ENCODE data around the gene NEURL4.
"Not testable (repeated sequence)": the region's sequence is repeated elsewhere in the genome, so short reads cannot be mapped to it uniquely, and the experiment has no call there.

DNA sequence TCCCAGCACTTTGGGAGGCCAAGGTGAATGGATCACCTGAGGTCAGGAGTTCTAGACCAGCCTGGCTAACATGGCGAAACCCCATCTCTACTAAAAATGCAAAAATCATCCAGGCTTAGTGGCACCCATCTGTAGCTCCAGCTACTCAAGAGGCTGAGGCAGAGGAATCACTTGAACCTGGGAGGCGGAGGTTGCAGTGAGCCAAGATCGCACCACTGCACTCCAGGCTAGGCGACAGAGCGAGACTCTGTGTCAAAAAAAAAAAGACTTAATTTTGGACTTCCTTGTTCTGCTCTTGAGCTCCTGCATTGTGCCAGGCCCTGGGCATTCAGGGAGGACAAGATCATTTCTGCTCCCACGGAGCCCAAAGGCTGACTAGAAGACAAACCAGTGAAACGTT is 8.5 kb upstream of the NEURL4 start:
- TF ChIP-seq, protein P1, sequence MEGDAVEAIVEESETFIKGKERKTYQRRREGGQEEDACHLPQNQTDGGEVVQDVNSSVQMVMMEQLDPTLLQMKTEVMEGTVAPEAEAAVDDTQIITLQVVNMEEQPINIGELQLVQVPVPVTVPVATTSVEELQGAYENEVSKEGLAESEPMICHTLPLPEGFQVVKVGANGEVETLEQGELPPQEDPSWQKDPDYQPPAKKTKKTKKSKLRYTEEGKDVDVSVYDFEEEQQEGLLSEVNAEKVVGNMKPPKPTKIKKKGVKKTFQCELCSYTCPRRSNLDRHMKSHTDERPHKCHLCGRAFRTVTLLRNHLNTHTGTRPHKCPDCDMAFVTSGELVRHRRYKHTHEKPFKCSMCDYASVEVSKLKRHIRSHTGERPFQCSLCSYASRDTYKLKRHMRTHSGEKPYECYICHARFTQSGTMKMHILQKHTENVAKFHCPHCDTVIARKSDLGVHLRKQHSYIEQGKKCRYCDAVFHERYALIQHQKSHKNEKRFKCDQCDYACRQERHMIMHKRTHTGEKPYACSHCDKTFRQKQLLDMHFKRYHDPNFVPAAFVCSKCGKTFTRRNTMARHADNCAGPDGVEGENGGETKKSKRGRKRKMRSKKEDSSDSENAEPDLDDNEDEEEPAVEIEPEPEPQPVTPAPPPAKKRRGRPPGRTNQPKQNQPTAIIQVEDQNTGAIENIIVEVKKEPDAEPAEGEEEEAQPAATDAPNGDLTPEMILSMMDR (IDR thresholded peaks at IDR 0.05), result not testable (repeated sequence)
- not testable (repeated sequence) for TF ChIP-seq POLR2A (IDR thresholded peaks at IDR 0.05)
